IPS-11a (cell line): ENCODE data around the gene CHL1.
"Not testable (repeated sequence)": the region's sequence is repeated elsewhere in the genome, so short reads cannot be mapped to it uniquely, and the experiment has no call there.

Source experiments
- H3K4me3 ChIP-seq: one replicate; pipeline ENCODE4 v1.5.1; 2013; ENCODE audit warnings: low read depth, low read length, control low read depth

Gene CHL1

DNA sequence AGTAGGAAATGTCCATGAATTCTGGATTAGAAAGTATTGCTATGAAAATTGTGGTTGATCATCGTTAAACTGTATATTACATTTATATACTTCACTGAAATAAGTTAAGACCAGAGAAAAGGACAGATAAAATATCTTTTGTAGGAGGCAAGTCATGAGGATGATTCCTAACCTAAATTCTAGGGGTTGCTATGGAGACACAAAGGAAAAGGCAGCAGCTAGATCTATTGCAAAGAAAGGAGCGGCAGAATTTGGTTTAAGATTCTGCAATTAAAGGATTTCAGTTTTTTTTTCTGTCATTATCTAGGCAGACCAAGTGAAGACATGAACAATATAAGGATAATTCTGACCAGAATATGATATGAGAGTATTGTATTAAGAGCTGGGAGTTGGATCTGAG is 136.1 kb downstream of the CHL1 start:
- H3K4me3 ChIP-seq = no peak overlapping the region

- no peak overlapping the region for H3K4me3 ChIP-seq
Measured at GRCh38 chr3:335240-335639, 138.7 kb downstream of the CHL1 start.

DNA sequence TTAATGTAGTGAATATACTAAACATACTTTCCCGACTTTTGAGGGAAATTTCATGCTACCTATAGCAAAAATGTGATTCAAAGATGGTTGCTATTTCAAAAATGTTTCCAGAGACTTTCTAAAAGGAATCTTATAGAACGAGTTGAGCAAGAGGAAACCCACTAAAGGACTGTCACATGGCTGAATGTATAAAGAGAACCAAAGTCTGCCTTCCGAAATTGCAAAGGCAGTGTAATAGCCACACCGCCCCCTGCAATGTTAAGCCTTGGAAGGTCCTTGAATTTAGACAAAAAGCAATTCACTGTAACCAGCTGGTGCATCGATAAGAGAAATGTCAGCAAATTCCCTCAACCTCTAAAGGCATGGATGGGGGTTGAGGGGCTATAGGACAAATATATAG is 142.8 kb downstream of the CHL1 start:
- no peak overlapping the region for H3K4me3 ChIP-seq

- H3K4me3 ChIP-seq = no peak overlapping the region
Measured at GRCh38 chr3:341998-342397, 145.4 kb downstream of the CHL1 start.

GRCh38 chr3:346186-346585 is 149.6 kb downstream of the CHL1 start:
- H3K4me3 ChIP-seq = no peak overlapping the region

DNA sequence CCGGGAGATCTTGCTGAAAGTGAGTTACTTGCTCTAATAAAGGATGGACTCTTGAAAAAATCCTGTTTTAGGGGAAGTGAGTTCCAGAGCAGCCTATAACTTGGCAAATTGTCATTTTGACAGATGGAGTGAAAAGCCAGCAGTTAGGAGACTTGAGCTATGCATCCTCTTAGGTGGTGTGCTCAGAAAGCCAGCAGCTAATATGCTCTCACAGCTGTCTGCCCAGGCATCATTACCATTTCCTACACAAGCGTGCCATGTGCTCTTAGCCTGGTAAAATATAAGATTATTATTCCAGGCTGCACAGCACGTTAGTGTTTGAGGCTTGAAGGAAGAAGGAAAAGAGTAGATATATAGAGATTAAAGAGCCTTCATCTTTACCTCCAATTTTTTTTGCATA is 151.0 kb downstream of the CHL1 start:
- no peak overlapping the region for H3K4me3 ChIP-seq

- no peak overlapping the region for H3K4me3 ChIP-seq
Measured at GRCh38 chr3:350871-351371, 154.4 kb downstream of the CHL1 start.

GRCh38 chr3:352599-352998 is 156.0 kb downstream of the CHL1 start:
- H3K4me3 ChIP-seq = no peak overlapping the region

DNA sequence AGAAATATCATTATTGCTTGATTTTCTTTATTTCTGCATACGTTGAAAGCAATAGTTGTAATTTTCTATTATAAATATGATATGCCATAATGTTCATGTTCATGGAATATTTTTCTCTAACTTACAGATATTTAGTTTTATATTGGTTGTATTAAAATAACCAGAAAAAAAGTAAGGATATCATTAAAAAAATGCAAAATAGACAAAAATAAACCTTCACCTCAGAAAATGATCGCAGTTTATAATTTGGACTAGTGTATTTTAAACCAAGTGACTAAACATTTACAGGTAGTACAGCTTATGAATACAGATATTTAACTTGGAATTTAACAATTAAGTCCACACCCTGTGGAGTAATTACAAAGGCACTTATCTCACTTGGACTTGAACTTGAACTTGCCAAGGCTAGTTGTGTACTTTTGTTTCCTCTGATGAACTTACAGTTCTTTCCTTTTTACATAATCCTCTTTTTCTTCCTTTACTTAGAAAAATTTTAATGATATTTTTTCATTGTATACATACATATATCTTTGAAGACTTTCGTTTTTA is 156.7 kb downstream of the CHL1 start:
- no peak overlapping the region for H3K4me3 ChIP-seq

GRCh38 chr3:354432-354831 is 157.9 kb downstream of the CHL1 start:
- H3K4me3 ChIP-seq = no peak overlapping the region

GRCh38 chr3:355622-356021 is 159.1 kb downstream of the CHL1 start:
- H3K4me3 ChIP-seq = no peak overlapping the region

DNA sequence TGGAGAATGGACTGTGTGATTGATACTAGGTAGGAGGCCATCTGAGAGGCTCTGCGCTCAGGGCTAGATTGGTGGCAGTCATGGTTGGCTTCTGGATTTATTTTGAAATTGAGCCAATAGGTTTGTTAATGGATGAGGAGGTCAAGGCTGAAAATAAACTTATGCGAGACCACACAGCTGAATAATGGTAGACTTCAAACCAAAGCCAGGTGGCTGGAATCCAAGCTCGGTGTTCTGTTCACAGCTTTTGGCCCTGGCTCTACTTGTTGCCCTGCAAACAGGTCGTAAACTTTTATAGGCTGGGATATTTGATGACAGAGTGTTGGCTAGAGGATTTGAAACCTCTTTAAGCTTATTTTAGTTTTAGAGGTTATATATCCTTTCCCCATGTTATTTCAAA is 160.4 kb downstream of the CHL1 start:
- H3K4me3 ChIP-seq = no peak overlapping the region

DNA sequence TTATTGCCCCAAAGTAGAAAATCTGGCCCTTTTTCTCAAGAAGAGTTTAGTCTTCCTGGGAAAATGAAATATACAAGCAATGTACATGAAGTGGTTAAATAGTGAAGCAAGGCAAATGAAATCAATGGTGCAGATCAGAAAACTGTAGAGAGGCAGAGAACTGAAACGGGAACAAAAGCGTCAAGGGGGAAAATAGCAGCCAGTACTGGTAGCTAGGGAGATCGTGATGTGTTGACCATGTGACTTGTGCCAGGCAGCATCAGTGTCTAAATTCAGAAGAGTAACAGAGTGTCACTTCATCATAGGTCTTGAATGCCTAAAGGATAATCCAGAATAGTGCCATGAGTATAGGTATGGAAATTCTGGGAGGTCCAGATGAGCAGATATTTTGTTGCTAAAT is 163.1 kb downstream of the CHL1 start:
- H3K4me3 ChIP-seq = no peak overlapping the region

- H3K4me3 ChIP-seq = no peak overlapping the region
Measured at GRCh38 chr3:362681-363338, 166.2 kb downstream of the CHL1 start.

DNA sequence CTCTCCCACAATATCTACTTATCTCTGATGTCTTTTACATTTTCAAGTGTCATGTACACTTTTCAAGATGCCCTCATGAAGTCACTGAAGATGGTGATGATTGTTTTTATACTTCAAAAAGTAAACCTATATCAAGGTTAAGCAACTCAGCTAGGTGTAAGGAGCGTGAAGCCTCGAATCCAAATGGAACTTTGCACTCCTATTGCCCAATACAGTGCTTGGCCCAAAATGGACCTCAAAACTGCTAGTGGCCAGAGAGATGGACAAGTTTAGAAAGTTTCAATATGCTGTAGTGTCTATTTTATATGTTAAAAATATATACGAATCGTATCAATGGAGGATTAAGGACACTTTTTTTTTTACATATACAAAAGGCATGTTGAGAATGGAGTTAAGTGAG is 167.7 kb downstream of the CHL1 start:
- H3K4me3 ChIP-seq = no peak overlapping the region

- H3K4me3 ChIP-seq = no peak overlapping the region
Measured at GRCh38 chr3:365268-365667, 168.7 kb downstream of the CHL1 start.

DNA sequence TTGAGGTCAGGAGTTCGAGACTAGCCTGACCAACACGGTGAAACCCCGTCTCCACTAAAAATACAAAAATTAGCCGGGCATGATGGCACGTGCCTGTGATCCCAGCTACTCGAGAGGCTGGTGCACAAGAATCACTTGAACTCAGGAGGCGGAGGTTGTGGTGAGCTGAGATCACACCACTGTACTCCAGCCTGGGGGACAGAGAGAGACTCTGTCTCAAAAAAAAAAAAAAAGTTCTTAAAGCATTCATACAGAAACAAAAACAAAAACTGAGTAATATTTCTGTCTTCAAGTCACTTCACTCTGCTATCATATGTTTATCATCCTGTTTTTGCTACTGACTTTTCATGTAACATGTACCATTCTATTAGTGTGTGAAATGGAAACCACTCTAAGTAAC is 169.7 kb downstream of the CHL1 start:
- not testable (repeated sequence) for H3K4me3 ChIP-seq

- H3K4me3 ChIP-seq = no peak overlapping the region
Measured at GRCh38 chr3:373193-373779, 176.7 kb downstream of the CHL1 start.

- H3K4me3 ChIP-seq = no peak overlapping the region
Measured at GRCh38 chr3:374459-374858, 177.9 kb downstream of the CHL1 start.

- no peak overlapping the region for H3K4me3 ChIP-seq
Measured at GRCh38 chr3:377158-377561, 180.6 kb downstream of the CHL1 start.

DNA sequence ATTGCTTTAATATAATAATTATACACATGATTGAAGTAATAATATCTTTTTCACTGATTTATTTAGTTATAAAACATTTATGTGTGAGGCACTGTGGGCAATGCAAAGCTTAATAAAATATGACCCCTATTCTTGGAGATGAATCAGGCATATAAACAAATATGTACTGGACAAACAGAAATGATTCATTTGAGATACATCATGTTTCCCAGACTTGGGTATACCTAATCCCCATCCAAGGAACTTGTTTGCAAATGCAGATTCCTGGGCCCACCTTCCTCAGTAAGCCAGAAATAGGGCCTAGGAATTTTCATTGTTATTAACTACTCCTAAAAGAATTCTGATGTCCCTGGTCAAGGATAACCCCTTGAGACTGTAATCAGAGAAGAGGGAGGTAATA is 184.2 kb downstream of the CHL1 start:
- H3K4me3 ChIP-seq = no peak overlapping the region

- no peak overlapping the region for H3K4me3 ChIP-seq
Measured at GRCh38 chr3:385151-385550, 188.6 kb downstream of the CHL1 start.

DNA sequence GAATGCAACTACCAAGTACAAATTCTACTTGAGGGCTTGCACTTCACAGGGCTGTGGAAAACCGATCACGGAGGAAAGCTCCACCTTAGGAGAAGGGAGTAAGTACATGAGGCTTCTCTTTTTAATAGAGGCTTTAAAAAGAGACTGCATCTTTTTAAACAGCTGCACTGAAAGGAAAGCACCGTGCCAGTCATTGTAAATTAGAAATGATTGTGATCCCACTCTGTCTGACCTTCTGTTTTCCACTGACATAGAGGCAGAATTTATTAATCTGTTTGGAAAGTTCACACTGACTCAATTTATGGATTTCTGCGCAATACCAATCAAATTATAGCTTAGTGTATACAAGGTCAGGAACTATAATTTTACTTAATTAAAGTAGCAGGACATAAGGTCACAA is 198.2 kb downstream of the CHL1 start:
- no peak overlapping the region for H3K4me3 ChIP-seq
